ENCODE data around the gene GFOD1. TPM values are rescaled to one million over a fixed set of nuclear protein-coding genes. Genes with fewer than 3 reads are reported as not detected.

The GFOD1 gene
- total RNA-seq, 1 experiment from 2014 or later: 29.5 TPM

GRCh38 chr6:13413900-13414555 lies 73.4 kb downstream of the GFOD1 start:
- Histone ChIP-seq H3K79me2 (ENCODE audit: low read length) (peaks cover 85% of the 10 kb centered on the region), H4K20me1 (ENCODE audit: insufficient read depth, low read depth, low read length) (no peaks in the 10 kb centered on the region), H3K4me2 (ENCODE audit: low read depth, low read length, poor library complexity, severe bottlenecking) (no peak overlapping the region), H3K9me2 (replicated peaks; ENCODE audit: insufficient read depth, low read length) (no peaks in the 10 kb centered on the region), H2AFZ (ENCODE audit: low read length) (no peak overlapping the region), H3K27me3 (ENCODE audit: low read length) (no peaks in the 10 kb centered on the region), H3K36me3 (ENCODE audit: insufficient read depth, low read length) (peaks cover 6% of the 10 kb centered on the region; the same call in 1 of the 2 replicates), H3K4me3 (ENCODE audit: low read length) (no peak overlapping the region), H3K9ac (ENCODE audit: low read length) (no peak overlapping the region), H3K9me3 (ENCODE audit: low read length) (no peaks in the 10 kb centered on the region), H3K27ac (ENCODE audit: low read length) (peak overlapping the region; percentile 38; the same call in 1 of the 2 replicates), H3K4me1 (ENCODE audit: low read length) (peaks cover 35% of the 10 kb centered on the region)
- no peak for DNase-seq

DNA sequence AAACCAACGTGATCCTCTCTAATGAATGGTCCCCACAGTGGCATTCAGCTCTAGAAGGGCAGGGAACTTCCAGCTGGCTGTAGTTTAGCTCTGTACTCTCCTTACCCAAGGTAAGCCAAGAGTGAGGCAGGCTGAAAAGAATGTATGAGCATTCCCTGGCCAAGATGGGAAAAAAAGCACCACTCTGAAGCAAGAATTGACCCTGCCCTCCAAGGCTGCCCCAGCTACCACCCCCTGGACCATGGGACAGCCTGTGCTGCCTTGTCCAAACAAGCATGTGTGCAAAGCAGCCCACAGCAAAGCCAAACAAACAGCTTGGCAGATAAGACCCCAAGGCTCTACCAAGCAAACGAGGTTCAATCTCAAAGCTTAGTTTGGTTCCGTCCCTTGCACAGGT lies 73.9 kb downstream of the GFOD1 start:
- no peak overlapping the region for H3K4me2 ChIP-seq (ENCODE audit: low read depth, low read length, poor library complexity, severe bottlenecking)

DNA sequence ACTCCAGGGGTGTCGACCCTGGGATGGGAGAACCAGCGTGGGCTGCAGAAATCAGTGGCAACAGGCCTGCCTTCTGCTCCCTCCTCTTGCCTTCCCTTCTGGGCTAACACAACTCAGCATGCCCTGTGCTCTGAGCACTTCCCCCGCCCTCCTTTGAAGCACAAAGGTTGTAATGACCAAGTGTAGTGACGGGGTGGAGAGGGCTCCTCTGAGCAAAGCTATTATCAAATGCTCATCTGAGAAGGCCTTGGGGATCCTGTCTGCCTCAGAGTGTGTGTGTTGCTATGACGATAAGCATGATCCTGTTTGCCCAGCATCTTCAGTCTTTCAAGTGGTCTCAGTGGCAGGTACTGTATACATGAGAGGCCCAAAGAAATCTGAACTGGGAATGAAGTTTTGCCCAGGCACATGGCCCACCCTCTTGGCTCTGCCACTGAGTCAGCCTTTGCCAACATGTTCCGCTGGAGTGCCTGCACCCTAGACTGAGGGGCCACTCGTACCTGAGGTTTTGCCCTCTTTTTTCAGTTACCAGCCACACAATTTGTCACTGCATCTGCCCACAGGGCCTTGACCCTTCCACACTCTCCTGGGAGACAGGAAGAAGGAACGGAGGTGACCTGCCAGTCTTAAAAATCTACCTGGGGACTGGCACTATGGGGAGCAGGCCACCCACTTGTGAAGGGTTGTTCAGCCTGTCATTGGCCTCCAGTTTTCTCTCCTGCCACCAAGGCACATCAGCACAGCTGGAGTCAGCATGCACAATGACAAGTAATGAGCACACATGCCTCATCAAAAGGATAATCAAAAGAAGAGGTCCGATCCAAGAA lies 74.5 kb downstream of the GFOD1 start:
- Histone ChIP-seq H3K27me3 (ENCODE audit: low read length) (no peaks in the 10 kb centered on the region), H2AFZ (ENCODE audit: low read length) (no peak overlapping the region), H3K4me3 (ENCODE audit: low read length) (no peak overlapping the region), H3K9me2 (replicated peaks; ENCODE audit: insufficient read depth, low read length) (no peaks in the 10 kb centered on the region), H3K4me2 (ENCODE audit: low read depth, low read length, poor library complexity, severe bottlenecking) (no peak overlapping the region), H3K27ac (ENCODE audit: low read length) (no peak overlapping the region), H4K20me1 (ENCODE audit: insufficient read depth, low read depth, low read length) (no peaks in the 10 kb centered on the region), H3K9ac (ENCODE audit: low read length) (no peak overlapping the region), H3K79me2 (ENCODE audit: low read length) (peaks cover 81% of the 10 kb centered on the region), H3K4me1 (ENCODE audit: low read length) (peaks cover 36% of the 10 kb centered on the region), H3K9me3 (ENCODE audit: low read length) (no peaks in the 10 kb centered on the region), H3K36me3 (ENCODE audit: insufficient read depth, low read length) (peaks cover 6% of the 10 kb centered on the region; the same call in 1 of the 2 replicates)
- DNase-seq: no peak

More for the DNA sequence above, 73.9 kb downstream of the GFOD1 start:
- Histone ChIP-seq H3K79me2 (ENCODE audit: low read length) (peaks cover 81% of the 10 kb centered on the region), H3K27ac (ENCODE audit: low read length) (peak overlapping the region; percentile 36; the same call in 1 of the 2 replicates), H3K4me3 (ENCODE audit: low read length) (no peak overlapping the region), H3K9ac (ENCODE audit: low read length) (no peak overlapping the region), H3K27me3 (ENCODE audit: low read length) (no peaks in the 10 kb centered on the region), H3K9me3 (ENCODE audit: low read length) (no peaks in the 10 kb centered on the region), H3K36me3 (ENCODE audit: insufficient read depth, low read length) (peaks cover 6% of the 10 kb centered on the region; the same call in 1 of the 2 replicates), H2AFZ (ENCODE audit: low read length) (no peak overlapping the region), H4K20me1 (ENCODE audit: insufficient read depth, low read depth, low read length) (no peaks in the 10 kb centered on the region), H3K9me2 (replicated peaks; ENCODE audit: insufficient read depth, low read length) (no peaks in the 10 kb centered on the region), H3K4me1 (ENCODE audit: low read length) (peaks cover 35% of the 10 kb centered on the region)
- DNase-seq: no peak

GRCh38 chr6:13412211-13412610 lies 75.2 kb downstream of the GFOD1 start:
- Histone ChIP-seq H3K4me2 (ENCODE audit: low read depth, low read length, poor library complexity, severe bottlenecking) (no peak overlapping the region), H2AFZ (ENCODE audit: low read length) (no peak overlapping the region), H4K20me1 (ENCODE audit: insufficient read depth, low read depth, low read length) (no peaks in the 10 kb centered on the region), H3K9me3 (ENCODE audit: low read length) (no peaks in the 10 kb centered on the region), H3K9me2 (replicated peaks; ENCODE audit: insufficient read depth, low read length) (no peaks in the 10 kb centered on the region), H3K4me3 (ENCODE audit: low read length) (no peak overlapping the region), H3K4me1 (ENCODE audit: low read length) (peaks cover 43% of the 10 kb centered on the region), H3K27me3 (ENCODE audit: low read length) (no peaks in the 10 kb centered on the region), H3K36me3 (ENCODE audit: insufficient read depth, low read length) (0 out of 2 replicates have a peak, but pooled peaks cover 3% of the 10 kb centered on the region), H3K9ac (ENCODE audit: low read length) (no peak overlapping the region), H3K27ac (ENCODE audit: low read length) (no peak overlapping the region), H3K79me2 (ENCODE audit: low read length) (peaks cover 81% of the 10 kb centered on the region)
- DNase-seq: no peak

DNA sequence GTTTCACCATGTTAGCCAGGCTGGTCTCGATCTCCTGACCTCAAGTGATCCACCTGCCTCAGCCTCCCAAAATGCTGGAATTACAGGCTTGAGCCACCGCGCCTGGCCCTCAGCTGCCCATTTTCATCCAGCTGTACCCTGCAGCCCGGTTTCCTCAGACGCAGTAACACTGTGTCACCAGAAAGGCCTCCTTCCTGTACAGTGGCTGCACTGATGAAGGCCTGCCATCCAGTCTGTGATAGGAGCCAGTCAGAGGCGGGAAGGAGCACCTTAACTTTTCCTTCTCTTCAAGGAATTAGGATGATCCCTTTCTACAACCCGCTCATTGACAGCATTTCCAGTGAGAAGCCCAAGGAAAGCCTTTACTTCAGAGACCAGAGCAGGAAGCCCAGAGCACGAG lies 75.9 kb downstream of the GFOD1 start:
- Histone ChIP-seq H2AFZ (ENCODE audit: low read length) (no peak overlapping the region), H4K20me1 (ENCODE audit: insufficient read depth, low read depth, low read length) (no peaks in the 10 kb centered on the region), H3K4me2 (ENCODE audit: low read depth, low read length, poor library complexity, severe bottlenecking) (no peak overlapping the region), H3K9me2 (replicated peaks; ENCODE audit: insufficient read depth, low read length) (no peaks in the 10 kb centered on the region), H3K9ac (ENCODE audit: low read length) (no peak overlapping the region), H3K27me3 (ENCODE audit: low read length) (no peaks in the 10 kb centered on the region), H3K79me2 (ENCODE audit: low read length) (peaks cover 84% of the 10 kb centered on the region), H3K4me3 (ENCODE audit: low read length) (no peak overlapping the region), H3K9me3 (ENCODE audit: low read length) (no peaks in the 10 kb centered on the region), H3K4me1 (ENCODE audit: low read length) (peaks cover 50% of the 10 kb centered on the region), H3K36me3 (ENCODE audit: insufficient read depth, low read length) (0 out of 2 replicates have a peak, but pooled peaks cover 3% of the 10 kb centered on the region), H3K27ac (ENCODE audit: low read length) (no peak overlapping the region)
- DNase-seq: no peak

GRCh38 chr6:13409991-13410390 lies 77.4 kb downstream of the GFOD1 start:
- no peaks in the 10 kb centered on the region for H3K27me3 ChIP-seq (ENCODE audit: low read length)
- H3K4me1 ChIP-seq (ENCODE audit: low read length): peaks cover 57% of the 10 kb centered on the region
- H3K9me3 ChIP-seq (ENCODE audit: low read length): no peaks in the 10 kb centered on the region
- H2AFZ ChIP-seq (ENCODE audit: low read length): no peak overlapping the region
- no peak overlapping the region for H3K4me2 ChIP-seq (ENCODE audit: low read depth, low read length, poor library complexity, severe bottlenecking)
- no peak overlapping the region for H3K9ac ChIP-seq (ENCODE audit: low read length)
- no peaks in the 10 kb centered on the region for H3K36me3 ChIP-seq (ENCODE audit: insufficient read depth, low read length)
- H3K79me2 ChIP-seq (ENCODE audit: low read length): peaks cover 83% of the 10 kb centered on the region
- no peak for DNase-seq
- H3K4me3 ChIP-seq (ENCODE audit: low read length): no peak overlapping the region
- no peaks in the 10 kb centered on the region for H4K20me1 ChIP-seq (ENCODE audit: insufficient read depth, low read depth, low read length)
- H3K9me2 ChIP-seq (replicated peaks; ENCODE audit: insufficient read depth, low read length): no peaks in the 10 kb centered on the region
- H3K27ac ChIP-seq (ENCODE audit: low read length): no peak overlapping the region

DNA sequence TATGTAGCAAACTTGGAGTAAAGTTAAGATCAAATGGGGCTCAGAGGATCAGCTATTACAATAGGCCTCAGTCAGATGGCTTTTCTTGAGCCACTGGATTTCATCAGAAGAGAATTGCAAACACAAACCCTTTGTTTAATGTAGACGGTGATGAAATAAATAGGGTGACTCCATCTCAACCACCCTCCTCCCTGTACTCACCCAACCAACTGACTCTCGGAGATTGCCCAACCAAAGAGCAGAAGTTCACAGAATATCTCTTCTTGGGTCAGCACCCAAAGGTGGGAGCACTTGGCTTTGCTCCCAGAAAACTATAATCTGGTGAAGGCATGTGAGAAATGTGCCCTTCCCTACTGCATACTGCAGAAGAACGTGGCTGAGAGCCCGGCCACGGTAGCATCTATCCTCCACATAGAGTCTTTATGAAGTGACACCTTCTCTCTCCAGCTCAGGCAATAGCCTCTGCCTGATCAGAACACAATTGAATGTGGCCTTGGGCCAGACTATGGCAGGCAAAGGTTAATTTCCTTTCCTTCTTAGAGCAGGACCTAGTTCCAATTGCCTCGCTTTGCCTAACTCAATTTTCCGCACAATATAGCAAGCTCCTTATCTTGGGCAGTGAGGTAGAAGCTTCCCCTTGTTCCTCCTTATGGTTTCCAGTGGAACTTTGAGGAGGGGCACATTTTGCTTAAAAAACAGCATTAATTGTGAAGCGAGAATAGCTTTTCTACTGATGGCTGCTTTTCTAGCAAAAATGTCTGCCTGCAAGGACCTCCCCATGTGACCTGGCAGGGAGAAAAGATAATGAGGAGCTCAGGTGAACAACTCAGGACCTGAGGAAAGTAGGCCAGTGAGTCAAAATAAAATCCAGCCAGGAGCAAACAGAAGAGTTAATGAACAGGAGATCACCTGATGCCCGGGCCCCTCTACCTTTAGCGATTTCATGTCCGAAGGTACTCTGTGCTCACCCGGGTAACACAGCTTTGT lies 79.4 kb downstream of the GFOD1 start:
- no peak overlapping the region for H2AFZ ChIP-seq (ENCODE audit: low read length)
- H3K27ac ChIP-seq (ENCODE audit: low read length): peak overlapping the region; percentile 29; the same call in 1 of the 2 replicates
- H3K9me2 ChIP-seq (replicated peaks; ENCODE audit: insufficient read depth, low read length): no peaks in the 10 kb centered on the region
- H3K4me2 ChIP-seq (ENCODE audit: low read depth, low read length, poor library complexity, severe bottlenecking): no peak overlapping the region
- no peak for DNase-seq
- H3K27me3 ChIP-seq (ENCODE audit: low read length): no peaks in the 10 kb centered on the region
- no peaks in the 10 kb centered on the region for H4K20me1 ChIP-seq (ENCODE audit: insufficient read depth, low read depth, low read length)
- no peaks in the 10 kb centered on the region for H3K9me3 ChIP-seq (ENCODE audit: low read length)
- no peak overlapping the region for H3K4me3 ChIP-seq (ENCODE audit: low read length)
- no peaks in the 10 kb centered on the region for H3K36me3 ChIP-seq (ENCODE audit: insufficient read depth, low read length)
- H3K79me2 ChIP-seq (ENCODE audit: low read length): peaks cover 79% of the 10 kb centered on the region
- peaks cover 50% of the 10 kb centered on the region for H3K4me1 ChIP-seq (ENCODE audit: low read length)
- H3K9ac ChIP-seq (ENCODE audit: low read length): no peak overlapping the region

Data from Karpas-422 (cell line).